HepG2 (cell line): ENCODE measurements around the gene PRKN. TPM values are rescaled to one million over a fixed set of nuclear protein-coding genes. Genes with fewer than 3 reads are reported as not detected.

Source experiments
- ATAC-seq: fragments of 200-7000 bp; cut with Tn5 transposase; 3 replicates; pipeline ENCODE4 v1.9.1; 2020; ENCODE audit warnings: mild to moderate bottlenecking, moderate library complexity
- BruUV-seq: library from RNA; stranded (reverse); fragments of 400-500 nt; replicated peaks from 2 replicates; lab custom pipeline; 2021; lab: Mats Ljungman, UMichigan
- CTCF ChIA-PET: fragments of 300-600 bp; formaldehyde crosslinking; extraction: SDS; loops from one replicate; lab custom pipeline; 2021; ENCODE audit warnings: low total read pairs, inconsistent platforms, low intra/inter-chr PET ratio; lab: Yijun Ruan, JAX
- POLR2A ChIA-PET: fragments of 350-600 bp; sonication (Branson Sonifier 250); formaldehyde crosslinking; loops from one replicate; lab custom pipeline; 2020; ENCODE audit warnings: antibody characterized with exemption, inconsistent platforms; lab: Yijun Ruan, JAX
- DNase-seq: peaks from one replicate; pipeline ENCODE4 v3.0.0-alpha.2; 2015; ENCODE audit warnings: low spot score
- FAIRE-seq: peaks from 3 replicates; lab custom pipeline; 2011; peaks lifted over from hg19 to GRCh38; lab: Jason Lieb, UNC
- H2AFZ ChIP-seq: one replicate; pipeline ENCODE4 v1.6.1; 2011; ENCODE audit warnings: low read length, inconsistent platforms
- H3K27ac ChIP-seq: fragments of 300-600 bp; 3 replicates; pipeline ENCODE4 v1.8.0; 2011; ENCODE audit warnings: mixed run types, mild to moderate bottlenecking, mixed read lengths, low read length, inconsistent platforms; ENCODE audit not compliant: insufficient read depth; ENCODE audit errors: extremely low read length
- H3K27me3 ChIP-seq, 2 experiments: fragments of 200-600 bp in 1 of 2; 2 replicates in 1 of 2; 3 replicates in 1 of 2; pipeline versions ENCODE4 v1.6.0 to v1.8.0; 2011; ENCODE audit warnings: low read length in 2 of 2, mild to moderate bottlenecking in 2 of 2, moderate library complexity in 2 of 2, inconsistent platforms in 1 of 2; ENCODE audit not compliant: insufficient read depth in 2 of 2, control insufficient read depth in 1 of 2
- H3K36me3 ChIP-seq, 2 experiments: fragments of 200-600 bp in 1 of 2; replicated peaks in 1 of 2; 2 replicates in 1 of 2; 3 replicates in 1 of 2; pipeline versions ENCODE4 v1.5.1 to v1.8.0; 2011; ENCODE audit warnings: low read length in 2 of 2, inconsistent platforms in 1 of 2; ENCODE audit not compliant: insufficient read depth in 2 of 2, control insufficient read depth in 1 of 2
- H3K4me1 ChIP-seq: 2 replicates; pipeline ENCODE4 v1.5.1; 2012; ENCODE audit warnings: low read length, inconsistent platforms; ENCODE audit not compliant: insufficient read depth
- H3K4me2 ChIP-seq: 2 replicates; pipeline ENCODE4 v1.6.0; 2011; ENCODE audit warnings: low read depth, low read length, inconsistent platforms
- H3K4me3 ChIP-seq, 3 experiments: fragments of 200-600 bp in 1 of 3; sonication (generic), shearing (Covaris generic) in 1 of 3; replicated peaks in 1 of 3; 2 replicates each; pipeline ENCODE4 v1.5.1; 2011 to 2016; ENCODE audit warnings: low read length in 3 of 3, inconsistent platforms in 2 of 3, low read depth in 2 of 3, mild to moderate bottlenecking in 2 of 3, control low read depth in 1 of 3, mixed read lengths in 1 of 3; ENCODE audit not compliant: insufficient read depth in 1 of 3
- H3K79me2 ChIP-seq: one replicate; pipeline ENCODE4 v1.6.1; 2011; ENCODE audit warnings: low read length, inconsistent platforms; ENCODE audit not compliant: insufficient read depth
- H3K9ac ChIP-seq: 2 replicates; pipeline ENCODE4 v1.6.0; 2011; ENCODE audit warnings: mild to moderate bottlenecking, low read depth, low read length, inconsistent platforms; ENCODE audit not compliant: insufficient read depth
- H3K9me3 ChIP-seq: 2 replicates; pipeline ENCODE4 v1.5.1; 2012; ENCODE audit warnings: mild to moderate bottlenecking, low read length
- H4K20me1 ChIP-seq: 2 replicates; pipeline ENCODE4 v1.6.0; 2011; ENCODE audit warnings: inconsistent platforms, mild to moderate bottlenecking, low read length, moderate library complexity; ENCODE audit not compliant: insufficient read depth
- JUN ChIP-seq: sonication (generic); formaldehyde crosslinking; IDR thresholded peaks from 2 replicates; pipeline ENCODE4 v1.4.0; 2020; ENCODE audit warnings: mild to moderate bottlenecking, missing genetic modification reagents
- MLLT10 ChIP-seq: sonication (generic); formaldehyde crosslinking; IDR thresholded peaks from 2 replicates; pipeline ENCODE4 v1.4.0; 2020; ENCODE audit warnings: missing genetic modification reagents
- NAIF1 ChIP-seq: sonication (generic); formaldehyde crosslinking; IDR thresholded peaks from 2 replicates; pipeline ENCODE4 v1.5.0; 2020; ENCODE audit warnings: mild to moderate bottlenecking, missing genetic modification reagents, borderline replicate concordance
- NR2F6 ChIP-seq, 2 experiments: IDR thresholded peaks; 2 replicates each; pipeline ENCODE4 v1.6.1; 2016; ENCODE audit warnings: antibody characterized with exemption in 1 of 2, mild to moderate bottlenecking in 1 of 2
- PHF20 ChIP-seq: sonication (generic); formaldehyde crosslinking; IDR thresholded peaks from 2 replicates; pipeline ENCODE4 v1.5.0; 2020; ENCODE audit warnings: mild to moderate bottlenecking, missing genetic modification reagents
- RBFOX2 ChIP-seq: fragments of 200-400 bp; formaldehyde crosslinking; IDR thresholded peaks from 2 replicates; pipeline ENCODE4 v1.6.1; 2017; ENCODE audit warnings: low read depth, mild to moderate bottlenecking, low read length
- ZBTB7A ChIP-seq: sonication (generic); formaldehyde crosslinking; IDR thresholded peaks from 2 replicates; pipeline ENCODE4 v1.8.0; 2022; ENCODE audit warnings: mild to moderate bottlenecking, missing genetic modification reagents
- ZNF256 ChIP-seq: sonication (generic); formaldehyde crosslinking; conservative IDR thresholded peaks from 2 replicates; pipeline ENCODE4 v1.4.0; 2020; ENCODE audit warnings: missing genetic modification reagents
- ZNF30 ChIP-seq: sonication (generic); formaldehyde crosslinking; IDR thresholded peaks from 2 replicates; pipeline ENCODE4 v1.5.0; 2020; ENCODE audit warnings: mild to moderate bottlenecking, missing genetic modification reagents
- ZNF317 ChIP-seq: sonication (generic); formaldehyde crosslinking; IDR thresholded peaks from 2 replicates; pipeline ENCODE4 v1.5.0; 2020; ENCODE audit warnings: mild to moderate bottlenecking, missing genetic modification reagents
- ZNF629 ChIP-seq: sonication (generic); formaldehyde crosslinking; conservative IDR thresholded peaks from 2 replicates; pipeline ENCODE4 v1.5.0; 2020; ENCODE audit warnings: missing genetic modification reagents
- ZZZ3 ChIP-seq: sonication (generic); formaldehyde crosslinking; IDR thresholded peaks from 2 replicates; pipeline ENCODE4 v1.4.0; 2020; ENCODE audit warnings: missing genetic modification reagents, mild to moderate bottlenecking, borderline replicate concordance
- WGBS: methylation state at CpG from one replicate; pipeline ENCODE4 v1.1.6; 2017; ENCODE audit warnings: low lambda C conversion rate; 5-methylcytosine and 5-hydroxymethylcytosine counted together
- in situ Hi-C: cut with HindIII; loops from 2 replicates; pipeline ENCODE4 v1.10.0; 2017; ENCODE audit warnings: low pct_unique_long_range_greater_than_20kb; ENCODE audit not compliant: extremely low pct_ligation_motif_present
- intact Hi-C: fragments of 100-400 bp; cut with micrococcal nuclease; formaldehyde crosslinking; loops from one replicate; pipeline ENCODE4 v1.10.0; 2022; ENCODE audit not compliant: unreplicated experiment
- polyA plus RNA-seq, 8 experiments: library from polyadenylated mRNA; depleted of rRNA in 3 of 8; stranded (reverse) in 7 of 8; unstranded in 1 of 8; fragments of >200 nt; fragmentation: Illumina TruSeq in 4 of 8; extraction: Trizol in 4 of 8; gene quantifications; 2 replicates each; pipeline versions ENCODE4 v1.2.1 to v1.2.3, GENCODE V29; 2011 to 2016; ENCODE audit warnings: low read depth in 4 of 8, missing spikeins in 1 of 8, mixed read lengths in 1 of 8; ENCODE audit not compliant: insufficient read depth in 1 of 8
- total RNA-seq, 5 experiments: library from RNA; depleted of rRNA; stranded (reverse); fragments of >200 nt; fragmentation: Illumina TruSeq; extraction: Trizol; gene quantifications; 2 replicates each; pipeline ENCODE4 v1.2.3, GENCODE V29; 2016; ENCODE audit warnings: low read depth in 1 of 5
- TF ChIP-seq, protein P1 (sequence below): sonication (generic); formaldehyde crosslinking; IDR thresholded peaks from 2 replicates; pipeline ENCODE4 v1.4.0; 2020; ENCODE audit warnings: mild to moderate bottlenecking, missing genetic modification reagents
- TF ChIP-seq, protein P2 (sequence below): sonication (generic); formaldehyde crosslinking; IDR thresholded peaks from 2 replicates; pipeline ENCODE4 v1.8.1; 2023; ENCODE audit warnings: mild to moderate bottlenecking, missing genetic modification reagents

PRKN gene
- total and polyA plus RNA-seq, 2 of the 13 experiments (the other 11 are each of a cell fraction or from before 2014, with no cell fraction given): 0.31 to 0.44 TPM

DNA sequence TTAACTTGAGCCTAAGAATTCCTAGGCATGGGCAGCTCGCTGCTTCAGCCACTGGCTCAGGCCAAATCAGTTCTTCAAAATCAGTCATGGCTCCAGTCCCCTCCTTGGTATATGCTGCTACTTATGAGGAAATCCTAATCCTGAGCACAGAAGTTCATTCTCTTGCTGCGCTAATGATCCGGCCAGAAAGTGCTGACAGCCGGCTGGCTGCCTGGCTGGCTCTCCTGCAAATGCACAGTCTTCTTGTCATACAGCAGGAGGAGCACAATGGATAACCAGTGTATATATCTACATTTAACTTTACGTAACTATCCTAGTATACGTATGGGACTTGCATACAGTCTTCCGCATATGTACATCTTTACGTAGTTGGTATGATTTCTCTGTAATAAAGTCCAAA is 500.8 kb downstream of the PRKN start:
- H4K20me1 ChIP-seq: no peaks in the 10 kb centered on the region
- H2AFZ ChIP-seq: no peak overlapping the region
- H3K4me2 ChIP-seq: no peak overlapping the region
- WGBS: 81% methylated on average over 8 of the region's 8 CpGs
- H3K4me3 ChIP-seq: no peak overlapping the region
- POLR2A ChIA-PET: no interaction called here
- ATAC-seq (no peak), DNase-seq (no peak), FAIRE-seq (no peak)
- CTCF ChIA-PET: no interaction called here
- H3K36me3 ChIP-seq: no peaks in the 10 kb centered on the region
- BruUV-seq: no TSS peak
- H3K9ac ChIP-seq: no peak overlapping the region
- no peaks in the 10 kb centered on the region; the same call in 1 of the 2 replicates for H3K9me3 ChIP-seq
- in situ Hi-C loops: no loop called here
- H3K79me2 ChIP-seq: no peaks in the 10 kb centered on the region
- H3K27ac ChIP-seq: no peak overlapping the region
- no peaks in the 10 kb centered on the region for H3K4me1 ChIP-seq
- intact Hi-C loops: no loop called here
- H3K27me3 ChIP-seq: no peaks in the 10 kb centered on the region
- TF ChIP-seq ZNF629: no peak
- no peak for TF ChIP-seq ZNF256 (CRISPR knock-in tag)
- TF ChIP-seq, protein P1, sequence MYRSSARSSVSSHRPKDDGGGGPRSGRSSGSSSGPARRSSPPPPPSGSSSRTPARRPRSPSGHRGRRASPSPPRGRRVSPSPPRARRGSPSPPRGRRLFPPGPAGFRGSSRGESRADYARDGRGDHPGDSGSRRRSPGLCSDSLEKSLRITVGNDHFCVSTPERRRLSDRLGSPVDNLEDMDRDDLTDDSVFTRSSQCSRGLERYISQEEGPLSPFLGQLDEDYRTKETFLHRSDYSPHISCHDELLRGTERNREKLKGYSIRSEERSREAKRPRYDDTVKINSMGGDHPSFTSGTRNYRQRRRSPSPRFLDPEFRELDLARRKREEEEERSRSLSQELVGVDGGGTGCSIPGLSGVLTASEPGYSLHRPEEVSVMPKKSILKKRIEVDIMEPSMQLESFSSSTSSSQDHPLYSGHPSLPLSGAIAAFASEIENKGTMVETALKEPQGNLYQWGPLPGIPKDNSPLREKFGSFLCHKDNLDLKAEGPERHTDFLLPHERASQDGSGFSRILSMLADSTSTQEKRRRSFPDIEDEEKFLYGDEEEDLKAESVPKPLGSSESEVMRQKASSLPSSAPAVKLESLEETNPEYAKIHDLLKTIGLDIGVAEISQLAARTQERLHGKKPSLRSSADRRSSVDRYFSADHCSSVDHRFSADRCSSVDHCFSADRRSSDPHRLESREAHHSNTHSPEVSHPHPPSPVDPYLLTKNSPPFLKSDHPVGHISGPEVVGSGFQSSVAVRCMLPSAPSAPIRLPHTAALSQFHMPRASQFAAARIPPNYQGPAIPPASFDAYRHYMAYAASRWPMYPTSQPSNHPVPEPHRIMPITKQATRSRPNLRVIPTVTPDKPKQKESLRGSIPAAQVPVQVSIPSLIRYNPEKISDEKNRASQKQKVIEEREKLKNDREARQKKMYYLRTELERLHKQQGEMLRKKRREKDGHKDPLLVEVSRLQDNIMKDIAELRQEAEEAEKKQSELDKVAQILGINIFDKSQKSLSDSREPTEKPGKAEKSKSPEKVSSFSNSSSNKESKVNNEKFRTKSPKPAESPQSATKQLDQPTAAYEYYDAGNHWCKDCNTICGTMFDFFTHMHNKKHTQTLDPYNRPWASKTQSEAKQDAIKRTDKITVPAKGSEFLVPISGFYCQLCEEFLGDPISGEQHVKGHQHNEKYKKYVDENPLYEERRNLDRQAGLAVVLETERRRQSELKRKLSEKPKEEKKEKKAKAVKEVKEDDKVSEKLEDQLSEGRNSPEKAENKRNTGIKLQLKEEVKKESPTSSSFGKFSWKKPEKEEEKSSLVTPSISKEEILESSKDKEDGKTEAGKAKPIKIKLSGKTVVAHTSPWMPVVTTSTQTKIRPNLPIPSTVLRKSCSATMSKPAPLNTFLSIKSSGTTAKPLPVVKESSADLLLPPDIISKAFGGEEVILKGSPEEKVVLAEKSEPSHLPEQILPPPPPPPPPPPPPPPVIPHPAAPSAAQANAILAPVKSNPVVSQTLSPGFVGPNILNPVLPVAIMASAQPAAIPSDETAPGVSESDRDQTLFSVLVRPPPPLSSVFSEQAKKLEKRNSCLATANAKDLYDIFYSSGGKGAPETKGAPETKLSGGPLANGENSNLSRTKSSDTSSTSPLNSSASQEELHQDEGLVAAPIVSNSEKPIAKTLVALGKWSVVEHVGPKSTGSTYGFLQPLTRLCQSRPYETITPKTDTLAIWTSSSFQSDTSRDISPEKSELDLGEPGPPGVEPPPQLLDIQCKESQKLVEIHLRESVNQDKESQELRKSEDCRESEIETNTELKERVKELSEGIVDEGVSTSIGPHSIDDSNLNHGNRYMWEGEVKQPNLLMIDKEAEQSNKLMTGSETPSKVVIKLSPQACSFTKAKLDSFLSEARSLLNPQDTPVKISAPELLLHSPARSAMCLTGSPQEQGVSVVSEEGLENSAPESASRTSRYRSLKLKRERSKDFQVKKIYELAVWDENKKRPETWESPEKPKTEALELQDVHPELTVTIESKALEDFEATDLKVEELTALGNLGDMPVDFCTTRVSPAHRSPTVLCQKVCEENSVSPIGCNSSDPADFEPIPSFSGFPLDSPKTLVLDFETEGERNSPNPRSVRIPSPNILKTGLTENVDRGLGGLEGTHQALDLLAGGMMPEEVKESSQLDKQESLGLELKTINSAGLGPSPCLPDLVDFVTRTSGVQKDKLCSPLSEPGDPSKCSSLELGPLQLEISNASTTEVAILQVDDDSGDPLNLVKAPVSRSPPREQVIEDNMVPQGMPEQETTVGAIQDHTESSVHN (CRISPR knock-in tag): no peak
- no peak for TF ChIP-seq NAIF1 (CRISPR knock-in tag)
- TF ChIP-seq ZNF317 (CRISPR knock-in tag): no peak
- TF ChIP-seq ZNF30 (CRISPR knock-in tag): no peak
- TF ChIP-seq MLLT10: no peak
- TF ChIP-seq NR2F6 (IDR thresholded peaks at IDR 0.05): no peak
- TF ChIP-seq NR2F6 (CRISPR knock-in tag; IDR thresholded peaks at IDR 0.05): no peak
- no peak for TF ChIP-seq ZBTB7A (CRISPR knock-in tag)
- TF ChIP-seq, protein P2, sequence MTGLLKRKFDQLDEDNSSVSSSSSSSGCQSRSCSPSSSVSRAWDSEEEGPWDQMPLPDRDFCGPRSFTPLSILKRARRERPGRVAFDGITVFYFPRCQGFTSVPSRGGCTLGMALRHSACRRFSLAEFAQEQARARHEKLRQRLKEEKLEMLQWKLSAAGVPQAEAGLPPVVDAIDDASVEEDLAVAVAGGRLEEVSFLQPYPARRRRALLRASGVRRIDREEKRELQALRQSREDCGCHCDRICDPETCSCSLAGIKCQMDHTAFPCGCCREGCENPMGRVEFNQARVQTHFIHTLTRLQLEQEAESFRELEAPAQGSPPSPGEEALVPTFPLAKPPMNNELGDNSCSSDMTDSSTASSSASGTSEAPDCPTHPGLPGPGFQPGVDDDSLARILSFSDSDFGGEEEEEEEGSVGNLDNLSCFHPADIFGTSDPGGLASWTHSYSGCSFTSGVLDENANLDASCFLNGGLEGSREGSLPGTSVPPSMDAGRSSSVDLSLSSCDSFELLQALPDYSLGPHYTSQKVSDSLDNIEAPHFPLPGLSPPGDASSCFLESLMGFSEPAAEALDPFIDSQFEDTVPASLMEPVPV (CRISPR knock-in tag): no peak
- no peak for TF ChIP-seq PHF20 (CRISPR knock-in tag)
- no peak for TF ChIP-seq JUN (CRISPR knock-in tag)
- TF ChIP-seq ZZZ3 (CRISPR knock-in tag): no peak
- TF ChIP-seq RBFOX2: no peak
